Measurements from ENCODE around the gene SMOC1.

Gene SMOC1

GRCh38 chr14:69863083-69863482 is 16.1 kb upstream of the SMOC1 start:
- TF ChIP-seq ZFX (IDR thresholded peaks at IDR 0.05; ENCODE audit: borderline replicate concordance) = no peak
- TF ChIP-seq, protein P1, sequence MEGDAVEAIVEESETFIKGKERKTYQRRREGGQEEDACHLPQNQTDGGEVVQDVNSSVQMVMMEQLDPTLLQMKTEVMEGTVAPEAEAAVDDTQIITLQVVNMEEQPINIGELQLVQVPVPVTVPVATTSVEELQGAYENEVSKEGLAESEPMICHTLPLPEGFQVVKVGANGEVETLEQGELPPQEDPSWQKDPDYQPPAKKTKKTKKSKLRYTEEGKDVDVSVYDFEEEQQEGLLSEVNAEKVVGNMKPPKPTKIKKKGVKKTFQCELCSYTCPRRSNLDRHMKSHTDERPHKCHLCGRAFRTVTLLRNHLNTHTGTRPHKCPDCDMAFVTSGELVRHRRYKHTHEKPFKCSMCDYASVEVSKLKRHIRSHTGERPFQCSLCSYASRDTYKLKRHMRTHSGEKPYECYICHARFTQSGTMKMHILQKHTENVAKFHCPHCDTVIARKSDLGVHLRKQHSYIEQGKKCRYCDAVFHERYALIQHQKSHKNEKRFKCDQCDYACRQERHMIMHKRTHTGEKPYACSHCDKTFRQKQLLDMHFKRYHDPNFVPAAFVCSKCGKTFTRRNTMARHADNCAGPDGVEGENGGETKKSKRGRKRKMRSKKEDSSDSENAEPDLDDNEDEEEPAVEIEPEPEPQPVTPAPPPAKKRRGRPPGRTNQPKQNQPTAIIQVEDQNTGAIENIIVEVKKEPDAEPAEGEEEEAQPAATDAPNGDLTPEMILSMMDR (IDR thresholded peaks at IDR 0.05) = no peak
- no peak overlapping the region for H3K27ac ChIP-seq

- TF ChIP-seq, protein P1 (IDR thresholded peaks at IDR 0.05) = no peak
- TF ChIP-seq ZFX (IDR thresholded peaks at IDR 0.05; ENCODE audit: borderline replicate concordance) = no peak
- H3K27ac ChIP-seq = no peak overlapping the region
Observed at GRCh38 chr14:69865701-69866365, 13.4 kb upstream of the SMOC1 start.

- TF ChIP-seq, protein P1 (IDR thresholded peaks at IDR 0.05) = no peak
- TF ChIP-seq ZFX (IDR thresholded peaks at IDR 0.05; ENCODE audit: borderline replicate concordance) = no peak
- H3K27ac ChIP-seq = no peak overlapping the region
Observed at GRCh38 chr14:69868363-69868963, 10.8 kb upstream of the SMOC1 start.

GRCh38 chr14:69870613-69871012 is 8.6 kb upstream of the SMOC1 start:
- H3K27ac ChIP-seq = no peak overlapping the region
- TF ChIP-seq, protein P1 (IDR thresholded peaks at IDR 0.05) = no peak
- TF ChIP-seq ZFX (IDR thresholded peaks at IDR 0.05; ENCODE audit: borderline replicate concordance) = no peak

- H3K27ac ChIP-seq = no peak overlapping the region
- TF ChIP-seq, protein P1 (IDR thresholded peaks at IDR 0.05) = no peak
- no peak for TF ChIP-seq ZFX (IDR thresholded peaks at IDR 0.05; ENCODE audit: borderline replicate concordance)
Observed at GRCh38 chr14:69873877-69874780, 5.1 kb upstream of the SMOC1 start.

DNA sequence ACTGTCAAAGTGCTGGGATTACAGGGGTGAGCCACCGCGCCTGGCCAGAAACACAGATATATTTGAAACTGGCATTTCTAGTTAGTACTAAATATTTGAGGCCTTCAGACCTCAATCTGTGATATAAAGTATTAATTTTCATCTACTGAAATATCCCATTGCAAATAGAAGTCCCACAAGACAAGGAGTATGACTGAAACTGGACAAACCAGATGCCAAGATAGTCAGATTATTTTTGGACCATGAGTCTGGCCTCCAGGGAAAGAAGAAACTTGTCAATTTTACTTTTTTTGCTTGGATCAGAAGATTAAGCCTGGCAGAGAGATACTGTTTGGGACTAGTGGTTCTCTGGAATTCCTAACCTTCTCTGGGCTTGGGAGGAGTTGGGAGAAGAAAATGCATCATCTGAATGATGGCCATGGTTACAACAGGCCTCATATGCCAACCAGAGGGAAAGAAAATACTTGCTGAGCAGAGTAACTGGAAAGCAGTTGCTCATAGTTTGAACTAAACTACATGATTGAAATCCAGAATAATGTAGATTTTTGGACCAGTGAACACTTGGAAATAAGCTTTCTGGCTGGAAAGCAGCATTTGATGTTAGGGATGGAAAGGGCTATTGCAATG is 2.9 kb upstream of the SMOC1 start:
- no peak for TF ChIP-seq ZFX (IDR thresholded peaks at IDR 0.05; ENCODE audit: borderline replicate concordance)
- TF ChIP-seq, protein P1 (IDR thresholded peaks at IDR 0.05) = no peak
- no peak overlapping the region for H3K27ac ChIP-seq
